Measurements from ENCODE around the gene NAA16. TPM values are rescaled to one million over a fixed set of nuclear protein-coding genes. Genes with fewer than 3 reads are reported as not detected.

The NAA16 gene
- total RNA-seq, 1 experiment from 2014 or later, result 26.7 TPM

DNA sequence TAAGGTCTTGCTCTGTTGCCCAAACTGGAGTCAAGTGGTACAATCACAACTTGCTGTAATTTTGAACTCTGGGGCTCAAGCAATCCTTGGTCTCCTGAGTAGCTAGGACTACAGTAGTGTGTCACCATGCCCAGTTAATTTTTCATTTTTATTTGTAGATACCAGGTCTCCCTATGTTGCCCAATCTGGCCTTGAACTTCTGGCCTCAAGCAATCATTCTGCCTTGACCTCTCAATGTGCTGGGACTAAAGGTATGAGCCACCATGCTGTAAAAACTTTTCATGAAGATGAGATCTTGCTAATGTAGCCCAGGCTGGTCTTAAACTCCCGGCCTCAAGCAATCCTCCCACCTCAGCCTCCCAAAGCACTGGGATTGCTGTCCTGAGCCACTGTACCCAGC is 15.1 kb upstream of the NAA16 start:
- Histone ChIP-seq H3K27ac (ENCODE audit: low read length) (no peak overlapping the region), H3K27me3 (ENCODE audit: low read length) (no peaks in the 10 kb centered on the region), H3K4me2 (ENCODE audit: low read depth, low read length, poor library complexity, severe bottlenecking) (no peak overlapping the region), H2AFZ (ENCODE audit: low read length) (no peak overlapping the region), H3K9ac (ENCODE audit: low read length) (no peak overlapping the region), H3K36me3 (ENCODE audit: insufficient read depth, low read length) (no peaks in the 10 kb centered on the region), H4K20me1 (ENCODE audit: insufficient read depth, low read depth, low read length) (no peaks in the 10 kb centered on the region), H3K79me2 (ENCODE audit: low read length) (no peaks in the 10 kb centered on the region), H3K4me3 (ENCODE audit: low read length) (no peak overlapping the region), H3K9me3 (ENCODE audit: low read length) (no peaks in the 10 kb centered on the region), H3K9me2 (replicated peaks; ENCODE audit: insufficient read depth, low read length) (no peaks in the 10 kb centered on the region), H3K4me1 (ENCODE audit: low read length) (peaks cover 11% of the 10 kb centered on the region)
- DNase-seq, result no peak

DNA sequence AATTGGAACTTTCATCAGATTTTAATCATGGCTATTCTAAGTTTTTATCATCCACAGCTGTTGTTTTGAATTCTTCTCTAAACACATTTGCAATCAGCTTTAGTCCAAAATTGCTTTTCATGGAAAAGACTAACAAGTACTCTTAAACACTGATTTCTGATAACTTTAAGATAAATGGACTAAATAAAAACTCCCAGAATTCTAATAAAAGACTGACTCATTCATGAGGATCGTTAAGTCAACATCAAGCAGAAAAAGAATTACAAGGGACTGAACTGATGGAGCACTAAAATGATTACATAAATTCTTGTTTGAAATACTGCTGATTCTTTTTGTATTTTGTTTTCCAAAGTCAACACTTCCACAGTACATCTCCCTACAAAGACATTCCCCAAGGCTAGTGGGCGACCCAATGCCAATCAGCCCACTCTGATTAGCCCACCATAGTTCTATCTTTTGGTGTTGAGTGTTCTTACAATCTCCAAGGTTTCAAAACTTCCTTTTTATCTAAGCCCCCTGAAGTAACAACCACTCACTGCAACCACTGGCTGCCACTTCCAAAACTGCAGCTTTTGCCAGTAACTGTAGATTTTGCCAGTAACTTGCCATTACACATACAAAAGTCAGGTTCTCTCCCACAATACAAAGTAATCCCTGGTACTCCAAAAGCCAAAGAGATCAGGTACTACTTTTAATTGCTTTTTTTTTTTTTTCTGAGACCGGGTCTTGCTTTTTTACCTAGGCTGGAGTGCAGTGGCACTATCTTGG is 14.0 kb upstream of the NAA16 start:
- Histone ChIP-seq H3K9ac (ENCODE audit: low read length) (no peak overlapping the region), H3K27ac (ENCODE audit: low read length) (no peak overlapping the region), H3K79me2 (ENCODE audit: low read length) (no peaks in the 10 kb centered on the region), H4K20me1 (ENCODE audit: insufficient read depth, low read depth, low read length) (no peaks in the 10 kb centered on the region), H3K9me3 (ENCODE audit: low read length) (no peaks in the 10 kb centered on the region), H3K9me2 (replicated peaks; ENCODE audit: insufficient read depth, low read length) (no peaks in the 10 kb centered on the region), H3K4me3 (ENCODE audit: low read length) (no peak overlapping the region), H3K36me3 (ENCODE audit: insufficient read depth, low read length) (no peaks in the 10 kb centered on the region), H3K4me1 (ENCODE audit: low read length) (peaks cover 14% of the 10 kb centered on the region), H3K27me3 (ENCODE audit: low read length) (no peaks in the 10 kb centered on the region), H2AFZ (ENCODE audit: low read length) (no peak overlapping the region), H3K4me2 (ENCODE audit: low read depth, low read length, poor library complexity, severe bottlenecking) (no peak overlapping the region)
- no peak for DNase-seq

DNA sequence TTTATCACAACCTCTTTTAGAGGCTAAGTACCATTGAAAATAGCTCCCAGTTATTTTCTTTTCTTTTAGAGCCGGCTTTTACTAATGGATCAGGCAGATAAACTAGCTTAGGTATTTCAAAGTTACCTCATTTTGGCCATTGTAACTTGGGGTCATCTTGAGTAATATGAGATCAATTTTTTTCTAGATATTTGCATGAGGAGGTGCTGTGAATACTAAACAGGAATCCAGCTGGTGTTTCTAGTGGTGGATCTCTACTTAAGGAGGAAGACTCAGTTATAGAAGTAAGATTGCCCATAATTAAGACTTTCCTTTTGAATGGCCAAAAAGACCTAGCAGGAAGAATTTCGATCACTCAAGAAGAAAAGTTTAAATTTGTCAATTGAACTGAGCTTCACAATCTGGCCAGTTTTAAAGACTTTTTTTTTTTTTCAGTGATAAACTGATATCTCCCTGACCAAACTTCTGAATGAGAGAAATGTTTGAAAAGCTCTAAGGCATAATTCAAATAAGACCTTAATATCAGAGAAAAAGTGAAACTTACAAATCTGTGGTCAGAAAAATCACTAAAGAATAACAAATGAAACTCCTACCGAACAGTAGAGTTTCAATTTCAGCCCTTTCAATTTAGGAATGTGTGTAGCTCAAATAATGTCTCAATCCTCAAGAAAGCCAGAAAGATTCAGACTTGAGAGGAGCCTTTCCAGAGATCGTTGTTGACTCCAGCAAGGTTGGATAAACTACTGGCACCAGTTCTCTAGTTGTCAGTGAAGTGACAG is 11.6 kb upstream of the NAA16 start:
- Histone ChIP-seq H3K36me3 (ENCODE audit: insufficient read depth, low read length) (no peaks in the 10 kb centered on the region), H3K9me3 (ENCODE audit: low read length) (no peaks in the 10 kb centered on the region), H3K4me1 (ENCODE audit: low read length) (peaks cover 14% of the 10 kb centered on the region), H3K9ac (ENCODE audit: low read length) (no peak overlapping the region), H3K4me3 (ENCODE audit: low read length) (no peak overlapping the region), H3K27ac (ENCODE audit: low read length) (no peak overlapping the region), H3K4me2 (ENCODE audit: low read depth, low read length, poor library complexity, severe bottlenecking) (no peak overlapping the region), H3K27me3 (ENCODE audit: low read length) (no peaks in the 10 kb centered on the region), H2AFZ (ENCODE audit: low read length) (no peak overlapping the region), H4K20me1 (ENCODE audit: insufficient read depth, low read depth, low read length) (no peaks in the 10 kb centered on the region), H3K9me2 (replicated peaks; ENCODE audit: insufficient read depth, low read length) (no peaks in the 10 kb centered on the region), H3K79me2 (ENCODE audit: low read length) (no peaks in the 10 kb centered on the region)
- DNase-seq, result no peak

DNA sequence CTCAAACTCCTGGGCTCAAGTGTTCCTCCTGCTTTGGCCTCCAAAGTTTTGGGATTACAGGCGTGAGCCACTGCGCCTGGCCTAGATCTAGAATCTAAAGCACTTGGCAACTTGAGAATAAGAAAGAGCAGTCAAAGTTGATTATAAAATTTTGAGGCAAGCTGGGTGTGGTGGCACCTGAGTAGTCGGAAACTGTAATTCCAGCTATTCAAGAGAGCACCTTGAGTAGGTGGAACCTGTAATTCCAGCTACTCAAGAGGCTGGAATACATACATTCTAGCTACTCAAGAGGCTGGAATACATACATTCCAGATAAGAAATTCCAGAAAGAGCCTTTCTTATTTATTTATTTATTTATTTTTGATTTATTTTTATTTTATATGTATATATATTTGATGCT is 8.3 kb upstream of the NAA16 start:
- no peak overlapping the region for H3K27ac ChIP-seq (ENCODE audit: low read length)

DNA sequence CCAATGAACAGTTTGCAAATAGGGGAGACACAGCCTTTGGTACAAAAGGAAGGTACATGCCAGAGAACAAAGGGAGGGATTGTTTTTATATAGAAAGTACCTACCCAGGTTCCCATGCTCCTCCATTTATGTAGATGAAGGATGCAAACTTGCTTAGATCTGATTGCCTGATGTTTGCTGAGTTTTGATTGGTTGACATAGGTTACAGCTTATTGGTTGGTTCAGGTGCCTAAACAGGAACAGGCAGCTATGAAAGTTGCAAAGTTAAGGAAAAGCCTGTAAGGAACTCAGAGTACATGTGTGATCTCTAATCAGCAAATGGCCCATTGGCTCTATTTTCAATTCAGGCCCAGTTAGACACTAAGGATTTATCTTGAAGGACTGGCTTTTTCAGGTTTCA is 6.5 kb upstream of the NAA16 start:
- H3K4me3 ChIP-seq (ENCODE audit: low read length), result no peak overlapping the region
- no peak overlapping the region for H3K27ac ChIP-seq (ENCODE audit: low read length)
- H3K9me2 ChIP-seq (replicated peaks; ENCODE audit: insufficient read depth, low read length), result no peaks in the 10 kb centered on the region
- DNase-seq, result peak; percentile 46
- H3K79me2 ChIP-seq (ENCODE audit: low read length), result no peaks in the 10 kb centered on the region
- H3K9me3 ChIP-seq (ENCODE audit: low read length), result no peaks in the 10 kb centered on the region
- H2AFZ ChIP-seq (ENCODE audit: low read length), result no peak overlapping the region
- H3K36me3 ChIP-seq (ENCODE audit: insufficient read depth, low read length), result no peaks in the 10 kb centered on the region
- no peaks in the 10 kb centered on the region for H3K27me3 ChIP-seq (ENCODE audit: low read length)
- H3K4me2 ChIP-seq (ENCODE audit: low read depth, low read length, poor library complexity, severe bottlenecking), result no peak overlapping the region
- peaks cover 14% of the 10 kb centered on the region for H3K4me1 ChIP-seq (ENCODE audit: low read length)
- H3K9ac ChIP-seq (ENCODE audit: low read length), result no peak overlapping the region
- H4K20me1 ChIP-seq (ENCODE audit: insufficient read depth, low read depth, low read length), result no peaks in the 10 kb centered on the region

More for the DNA sequence above, 8.3 kb upstream of the NAA16 start:
- Histone ChIP-seq H3K4me3 (ENCODE audit: low read length) (no peak overlapping the region), H3K4me1 (ENCODE audit: low read length) (peaks cover 18% of the 10 kb centered on the region), H3K79me2 (ENCODE audit: low read length) (no peaks in the 10 kb centered on the region), H3K4me2 (ENCODE audit: low read depth, low read length, poor library complexity, severe bottlenecking) (no peak overlapping the region), H3K9me3 (ENCODE audit: low read length) (no peaks in the 10 kb centered on the region), H3K9ac (ENCODE audit: low read length) (no peak overlapping the region), H2AFZ (ENCODE audit: low read length) (no peak overlapping the region), H3K9me2 (replicated peaks; ENCODE audit: insufficient read depth, low read length) (no peaks in the 10 kb centered on the region), H3K27me3 (ENCODE audit: low read length) (no peaks in the 10 kb centered on the region), H4K20me1 (ENCODE audit: insufficient read depth, low read depth, low read length) (no peaks in the 10 kb centered on the region), H3K36me3 (ENCODE audit: insufficient read depth, low read length) (no peaks in the 10 kb centered on the region)
- DNase-seq, result no peak

DNA sequence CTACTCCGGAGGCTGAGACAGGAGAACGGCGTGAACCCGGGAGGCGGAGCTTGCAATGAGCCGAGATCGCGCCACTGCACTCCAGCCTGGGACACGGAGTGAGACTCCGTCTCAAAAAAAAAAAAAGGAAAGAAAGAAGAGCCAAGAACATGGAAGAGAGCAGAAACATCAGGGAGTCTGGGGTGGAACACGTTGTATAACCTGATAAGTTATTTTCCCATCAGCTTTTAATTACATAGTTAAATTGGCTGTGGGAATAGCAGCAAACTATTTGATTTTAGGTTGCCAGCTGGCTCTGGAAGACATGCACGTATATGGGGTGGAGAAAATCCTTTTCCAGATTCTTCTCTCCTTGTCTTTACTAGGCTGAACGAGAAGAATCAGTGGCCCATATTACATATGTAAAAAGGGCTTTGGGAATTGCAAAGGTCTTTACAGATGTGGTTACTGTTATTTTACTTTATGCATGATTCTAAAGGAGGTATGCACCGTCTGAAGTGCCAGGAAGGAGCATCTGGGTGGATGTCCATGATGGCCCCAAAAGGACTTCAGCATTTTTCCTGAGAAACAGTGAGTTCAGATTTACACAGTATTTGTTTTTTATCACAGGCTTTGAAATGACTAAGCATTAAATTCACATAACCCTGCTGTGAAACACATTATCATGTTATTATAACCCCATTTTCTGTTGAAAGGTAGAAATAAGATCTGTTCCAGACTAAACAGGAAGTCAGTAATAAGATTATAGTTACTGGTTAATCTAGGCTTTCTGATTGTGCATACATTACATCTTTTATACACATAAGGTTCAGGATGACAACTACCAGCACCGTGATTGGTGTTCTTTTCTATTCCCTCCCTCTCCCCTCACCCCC is 4.6 kb upstream of the NAA16 start:
- H3K9me2 ChIP-seq (replicated peaks; ENCODE audit: insufficient read depth, low read length), result no peaks in the 10 kb centered on the region
- H3K4me1 ChIP-seq (ENCODE audit: low read length), result peaks cover 11% of the 10 kb centered on the region
- H4K20me1 ChIP-seq (ENCODE audit: insufficient read depth, low read depth, low read length), result no peaks in the 10 kb centered on the region
- no peak overlapping the region for H2AFZ ChIP-seq (ENCODE audit: low read length)
- no peaks in the 10 kb centered on the region for H3K36me3 ChIP-seq (ENCODE audit: insufficient read depth, low read length)
- no peak overlapping the region for H3K27ac ChIP-seq (ENCODE audit: low read length)
- H3K9ac ChIP-seq (ENCODE audit: low read length), result no peak overlapping the region
- H3K4me2 ChIP-seq (ENCODE audit: low read depth, low read length, poor library complexity, severe bottlenecking), result no peak overlapping the region
- no peaks in the 10 kb centered on the region for H3K27me3 ChIP-seq (ENCODE audit: low read length)
- H3K4me3 ChIP-seq (ENCODE audit: low read length), result no peak overlapping the region
- no peaks in the 10 kb centered on the region for H3K9me3 ChIP-seq (ENCODE audit: low read length)
- no peak for DNase-seq
- H3K79me2 ChIP-seq (ENCODE audit: low read length), result peaks cover 7% of the 10 kb centered on the region

DNA sequence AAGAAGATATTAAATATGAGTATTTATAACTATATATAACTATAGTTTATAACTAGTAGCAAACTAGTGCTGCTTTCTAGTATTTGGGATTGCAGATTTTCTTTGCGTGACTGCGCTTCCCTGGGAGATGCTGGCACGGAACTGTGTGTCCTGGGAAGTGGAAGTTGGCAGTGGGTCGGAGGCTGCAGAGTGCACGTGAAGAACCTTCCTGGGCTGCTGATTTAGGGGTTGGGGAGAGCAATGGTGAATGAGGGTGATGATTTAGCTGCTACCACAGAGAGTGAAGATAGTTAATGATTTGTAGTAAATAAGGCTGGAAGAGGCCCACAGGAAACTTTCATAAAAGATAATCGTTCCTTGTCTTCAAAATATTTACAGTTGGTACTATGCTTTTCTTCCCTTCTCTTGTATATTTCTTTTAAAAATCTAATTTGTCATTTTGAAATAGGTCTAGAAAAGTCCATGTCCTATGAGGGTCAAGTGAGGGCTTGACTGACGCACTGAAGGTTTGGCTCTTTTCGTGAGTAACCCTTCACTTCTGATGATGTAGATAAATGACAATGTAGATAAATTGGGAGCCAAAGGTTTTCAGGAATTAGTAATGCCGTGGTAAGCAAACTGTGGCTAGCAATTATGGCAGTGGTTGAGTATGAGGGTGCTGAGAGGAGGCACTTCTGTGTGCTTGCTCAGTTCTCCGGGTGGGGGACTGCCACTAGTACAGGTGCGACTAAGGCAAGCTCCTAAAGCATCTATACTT is 3.0 kb upstream of the NAA16 start:
- no peaks in the 10 kb centered on the region for H3K9me2 ChIP-seq (replicated peaks; ENCODE audit: insufficient read depth, low read length)
- no peaks in the 10 kb centered on the region for H4K20me1 ChIP-seq (ENCODE audit: insufficient read depth, low read depth, low read length)
- H3K9ac ChIP-seq (ENCODE audit: low read length), result no peak overlapping the region
- H3K4me2 ChIP-seq (ENCODE audit: low read depth, low read length, poor library complexity, severe bottlenecking), result no peak overlapping the region
- peaks cover 23% of the 10 kb centered on the region for H3K79me2 ChIP-seq (ENCODE audit: low read length)
- H3K4me1 ChIP-seq (ENCODE audit: low read length), result peaks cover 13% of the 10 kb centered on the region
- no peaks in the 10 kb centered on the region for H3K27me3 ChIP-seq (ENCODE audit: low read length)
- no peak overlapping the region for H3K27ac ChIP-seq (ENCODE audit: low read length)
- no peak overlapping the region for H3K4me3 ChIP-seq (ENCODE audit: low read length)
- no peaks in the 10 kb centered on the region for H3K36me3 ChIP-seq (ENCODE audit: insufficient read depth, low read length)
- no peaks in the 10 kb centered on the region for H3K9me3 ChIP-seq (ENCODE audit: low read length)
- no peak for DNase-seq
- no peak overlapping the region for H2AFZ ChIP-seq (ENCODE audit: low read length)
